ENCODE data around the gene CCDC157.
"Not testable (repeated sequence)": the region's sequence is repeated elsewhere in the genome, so short reads cannot be mapped to it uniquely, and the experiment has no call there.

DNA sequence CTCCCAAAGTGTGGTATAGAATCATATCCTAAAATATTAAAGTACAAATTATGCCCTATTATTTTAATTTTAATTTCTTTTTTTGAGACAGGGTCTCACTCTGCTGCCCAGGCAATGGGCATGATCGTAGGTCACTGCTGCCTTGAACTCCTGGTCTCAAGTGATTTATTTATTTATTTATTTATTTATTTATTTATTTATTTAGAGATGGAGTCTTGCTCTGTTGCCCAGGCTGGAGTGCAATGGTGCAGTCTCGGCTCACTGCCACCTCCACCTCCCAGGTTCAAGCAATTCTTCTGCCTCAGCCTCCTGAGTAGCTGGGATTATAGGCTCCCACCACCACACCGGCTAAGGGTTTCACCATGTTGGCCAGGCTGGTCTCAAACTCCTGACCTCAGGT, 44.2 kb downstream of the CCDC157 start:
- not testable (repeated sequence) for TF ChIP-seq SUZ12 (IDR thresholded peaks at IDR 0.05; ENCODE audit: extremely low read depth, insufficient read depth, insufficient read length); ZNF274 (IDR thresholded peaks at IDR 0.05; ENCODE audit: low read depth, low read length); YY1 (IDR thresholded peaks at IDR 0.05; ENCODE audit: insufficient read depth, insufficient read length)
